Limb (tissue), 2 donors: ENCODE data around the gene ZNF383.
"Not testable (repeated sequence)": the region's sequence is repeated elsewhere in the genome, so short reads cannot be mapped to it uniquely, and the experiment has no call there.

Experiments used
- DNase-seq, 2 donors: peaks; one replicate each; pipeline ENCODE4 v3.0.0-alpha.2; 2016; ENCODE audit errors: extremely low spot score in 2 of 2

The ZNF383 gene

DNA sequence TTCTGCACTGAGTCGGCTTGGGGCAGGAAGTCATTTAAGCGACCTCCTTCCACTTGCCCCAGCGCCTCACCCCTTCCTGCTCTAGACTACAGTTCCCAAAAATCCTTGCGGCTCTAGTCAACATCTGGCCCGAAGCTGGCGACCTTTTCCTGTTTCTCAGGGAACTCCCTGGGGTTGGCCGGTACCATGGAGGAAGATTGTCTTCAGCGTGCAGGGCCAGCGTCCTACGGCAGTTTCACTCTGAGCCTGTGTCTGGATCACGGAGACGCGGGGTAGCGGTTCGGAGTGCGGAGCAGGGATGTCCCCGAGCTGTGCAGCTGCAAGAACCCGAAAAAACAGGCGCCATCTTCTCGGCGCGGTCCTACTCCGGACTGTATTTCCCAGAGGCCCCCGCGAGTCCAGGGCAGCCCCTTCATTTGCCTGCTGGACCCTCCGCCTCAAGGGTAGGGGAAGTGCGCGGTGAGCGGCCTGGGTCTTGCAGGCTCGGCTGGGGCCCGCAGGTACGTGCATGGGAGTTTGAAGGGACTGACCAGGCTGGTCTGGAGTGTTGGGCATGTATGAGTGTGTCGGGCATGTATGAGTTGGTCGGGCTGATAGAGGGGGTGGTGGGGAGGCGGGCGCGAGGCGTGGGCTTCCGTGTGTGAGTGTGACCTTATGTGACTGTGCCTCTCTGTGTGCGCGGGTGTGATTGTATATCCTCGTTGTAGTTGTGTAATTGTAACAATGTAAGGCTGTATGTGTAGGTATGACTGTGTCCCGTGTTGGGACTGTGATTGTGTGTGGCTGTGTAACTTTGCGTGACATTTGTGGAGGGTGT, at the start of gene ZNF383:
Gene ZNF383 (plus strand): TSS at position 440 of the 817 bp plus-strand sequence. CDS start 12,240 bp downstream, outside the sequence.
- peak; percentile 94 to 95 for DNase-seq

DNA sequence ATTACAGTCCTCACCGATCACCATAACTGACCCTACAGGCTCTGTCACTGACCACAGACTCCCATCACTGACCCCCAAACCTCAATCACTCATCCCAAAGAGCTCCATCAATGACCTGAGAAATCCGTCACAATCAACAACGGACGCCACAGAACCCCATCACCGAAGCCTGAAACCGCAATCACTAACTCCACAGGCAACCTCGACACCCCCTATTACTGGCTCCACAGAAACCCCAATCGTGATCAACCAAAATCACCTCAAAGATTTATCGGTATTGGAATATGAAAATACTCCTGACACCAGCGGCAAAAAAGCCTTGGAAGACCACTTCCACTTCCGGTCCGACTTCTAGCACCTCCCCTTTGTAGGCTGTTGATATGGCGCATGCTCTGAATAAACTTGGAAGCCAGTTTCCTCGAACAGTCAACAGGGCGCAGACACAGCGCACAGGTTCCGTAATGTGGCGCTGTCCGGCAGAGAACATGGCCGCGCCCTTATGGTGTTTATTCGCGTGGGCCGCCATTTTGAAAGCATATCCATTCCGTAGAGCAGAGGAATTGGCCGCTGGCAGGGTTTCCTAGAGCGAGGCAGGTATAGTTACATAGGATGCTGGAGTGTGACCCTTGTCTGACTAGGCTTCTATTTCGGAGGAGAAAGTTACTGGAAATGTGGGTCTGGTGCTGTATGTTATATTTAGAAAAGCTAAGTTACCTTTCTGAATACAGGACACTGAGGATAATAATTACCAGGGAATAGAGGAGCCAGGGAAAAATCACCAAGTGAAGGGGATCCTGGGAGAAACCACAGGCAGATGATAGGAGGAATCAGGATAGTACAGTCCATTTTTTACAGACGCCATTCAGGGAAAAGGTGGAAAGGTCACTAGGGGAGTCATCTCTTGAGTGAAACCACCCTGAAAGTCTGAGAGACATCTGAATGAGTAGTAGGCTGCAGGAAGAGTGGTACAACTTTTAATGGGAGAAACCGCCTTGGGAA, 45.3 kb upstream of the ZNF383 start, which contains the start of gene ZNF585A:
Gene ZNF585A (minus strand): TSS at position 328 of the 999 bp plus-strand sequence. CDS start 2,785 bp downstream, outside the sequence.
- DNase-seq: peak; percentile 91 to 99

- DNase-seq: not testable (repeated sequence)
Measured at GRCh38 chr19:37186071-37186470, 31.9 kb upstream of the ZNF383 start.

- DNase-seq: not testable (repeated sequence)
Measured at GRCh38 chr19:37195248-37195647, 22.8 kb upstream of the ZNF383 start.

GRCh38 chr19:37197115-37197514, 20.9 kb upstream of the ZNF383 start:
- not testable (repeated sequence) for DNase-seq

DNA sequence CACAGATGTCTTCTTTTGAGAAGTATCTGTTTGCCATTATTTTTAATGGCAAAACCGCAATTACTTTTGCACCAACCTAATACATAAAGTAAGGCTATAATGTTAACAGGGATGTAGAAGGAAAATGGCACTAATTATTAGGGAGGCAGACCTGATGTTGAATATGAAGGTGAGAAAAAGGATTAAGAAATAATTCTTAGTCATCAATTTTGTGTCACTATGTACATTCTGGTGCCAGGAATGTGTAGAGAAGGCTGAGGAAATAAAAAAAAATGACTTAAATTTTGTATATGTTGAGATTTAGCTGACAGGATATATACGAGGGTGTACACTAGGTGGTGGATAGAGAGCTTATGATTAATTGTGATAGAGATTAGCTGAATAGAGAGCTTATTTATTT, 20.2 kb upstream of the ZNF383 start:
- DNase-seq: no peak

DNA sequence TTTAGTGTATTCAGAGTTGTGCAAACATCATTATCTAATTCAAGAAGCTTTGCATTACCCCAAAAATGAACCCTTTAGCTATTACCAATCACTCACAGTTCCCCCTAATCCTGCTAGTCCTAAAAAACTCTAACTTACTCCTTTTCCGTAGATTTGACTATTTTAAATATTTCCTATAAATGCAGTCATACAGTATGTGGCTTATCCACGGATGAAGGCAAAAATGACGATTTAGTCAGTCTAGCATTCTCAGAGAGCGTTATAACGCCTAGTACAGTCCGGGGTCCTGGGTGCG, 587 bp upstream of the ZNF383 start:
- DNase-seq: no peak

DNA sequence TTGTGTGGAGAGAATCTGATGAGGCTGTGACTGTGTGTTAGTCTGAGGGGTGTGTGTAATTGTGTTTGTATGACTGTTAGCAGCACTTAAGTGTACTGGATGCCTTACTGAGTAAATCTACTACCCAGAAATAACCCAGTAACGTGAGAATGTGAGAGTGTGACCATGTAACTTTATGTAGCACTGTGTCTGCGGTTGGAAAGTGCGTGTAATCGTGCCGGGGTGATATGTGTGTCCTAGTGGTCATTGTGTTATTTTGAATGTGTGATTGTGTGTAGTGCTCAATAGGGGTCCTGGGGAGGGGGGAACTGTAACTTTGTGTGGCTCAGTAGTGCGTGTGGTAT, 550 bp downstream of the ZNF383 start:
- DNase-seq: no peak

DNA sequence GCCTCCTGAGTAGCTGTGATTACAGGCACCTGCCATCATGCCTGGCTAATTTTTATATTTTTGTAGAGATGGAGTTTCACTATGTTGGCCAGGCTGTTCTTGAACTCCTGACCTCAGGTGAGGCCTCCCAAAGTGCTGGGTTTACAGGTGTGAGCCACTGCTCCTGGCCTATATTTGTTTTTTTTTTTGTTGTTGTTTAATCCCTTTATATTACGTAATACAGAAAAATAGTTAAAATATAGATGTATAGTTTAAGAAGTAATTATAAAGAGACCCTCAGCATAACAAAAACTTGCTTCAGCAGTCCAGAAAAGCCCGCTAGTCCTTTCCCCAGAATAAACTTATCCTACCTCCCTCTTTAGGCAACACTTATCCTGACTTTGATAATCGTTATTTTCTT, 2.4 kb downstream of the ZNF383 start:
- no peak for DNase-seq

DNA sequence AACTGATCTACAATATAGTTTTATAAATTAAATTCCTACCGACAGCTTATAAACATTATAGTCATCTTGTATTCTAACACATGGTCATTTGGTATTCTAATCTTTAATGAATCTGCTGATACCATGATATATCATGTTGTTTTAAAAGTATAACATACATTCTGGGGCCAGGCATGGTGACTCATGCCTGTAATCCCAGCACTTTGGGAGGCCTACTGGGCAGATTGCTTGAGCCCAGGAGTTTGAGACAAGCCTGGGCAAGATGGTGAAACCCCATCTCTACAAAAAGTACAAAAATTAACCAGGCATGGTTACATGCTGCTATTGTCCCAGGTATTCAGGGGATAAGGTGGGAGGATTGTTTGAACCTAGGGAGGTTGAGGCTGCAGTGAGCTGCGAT, 3.1 kb downstream of the ZNF383 start:
- DNase-seq: no peak

- no peak for DNase-seq
Measured at GRCh38 chr19:37226248-37226647, 8.2 kb downstream of the ZNF383 start.

- DNase-seq: peak; percentile 9 to 57
Measured at GRCh38 chr19:37227996-37228395, 10.0 kb downstream of the ZNF383 start.

- DNase-seq: no peak
Measured at GRCh38 chr19:37243206-37243632, 25.2 kb downstream of the ZNF383 start.

GRCh38 chr19:37251308-37252229, 33.6 kb downstream of the ZNF383 start:
- DNase-seq: peak; percentile 95 to 99

GRCh38 chr19:37263028-37263427, 45.0 kb downstream of the ZNF383 start:
- DNase-seq: not testable (repeated sequence)

DNA sequence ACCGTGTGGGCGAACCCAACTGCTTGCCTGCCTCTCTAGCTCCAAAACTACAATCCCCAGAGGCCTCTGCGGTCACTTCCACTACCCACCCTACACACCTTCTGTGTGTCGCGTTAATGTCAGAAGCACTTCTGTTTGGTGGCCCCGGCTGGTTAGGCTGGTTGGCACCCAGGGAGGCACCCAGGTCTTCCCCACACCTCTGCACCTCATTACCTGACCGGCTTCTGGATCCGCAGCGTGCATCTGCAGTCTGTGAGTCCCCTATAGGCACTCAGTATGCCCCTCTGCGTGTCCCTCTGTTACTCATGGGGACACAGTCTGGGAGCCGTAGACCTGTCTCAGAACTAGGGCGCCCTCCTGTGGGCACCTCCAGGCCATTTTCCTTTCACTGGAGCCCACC, 49.0 kb downstream of the ZNF383 start:
- DNase-seq: not testable (repeated sequence)

DNA sequence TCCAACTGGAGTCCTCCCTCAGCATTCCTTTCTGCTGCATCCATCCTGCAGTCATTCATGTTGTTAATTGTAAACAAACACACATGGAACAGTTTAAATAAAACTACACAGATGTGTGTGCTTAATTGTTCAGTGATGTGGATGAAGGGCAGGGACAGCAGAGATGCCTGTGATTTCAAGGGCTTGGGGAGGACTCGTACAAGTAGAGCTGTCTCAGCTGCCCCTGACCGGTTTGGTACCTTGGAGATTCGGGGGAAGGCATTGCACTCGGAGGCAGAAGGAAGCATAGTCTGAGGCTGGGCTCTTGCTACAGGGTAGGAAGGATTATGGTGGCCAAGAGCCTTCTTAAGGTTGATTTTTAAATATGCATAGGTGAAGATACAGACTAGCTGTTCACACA, 49.7 kb downstream of the ZNF383 start:
- not testable (repeated sequence) for DNase-seq

DNA sequence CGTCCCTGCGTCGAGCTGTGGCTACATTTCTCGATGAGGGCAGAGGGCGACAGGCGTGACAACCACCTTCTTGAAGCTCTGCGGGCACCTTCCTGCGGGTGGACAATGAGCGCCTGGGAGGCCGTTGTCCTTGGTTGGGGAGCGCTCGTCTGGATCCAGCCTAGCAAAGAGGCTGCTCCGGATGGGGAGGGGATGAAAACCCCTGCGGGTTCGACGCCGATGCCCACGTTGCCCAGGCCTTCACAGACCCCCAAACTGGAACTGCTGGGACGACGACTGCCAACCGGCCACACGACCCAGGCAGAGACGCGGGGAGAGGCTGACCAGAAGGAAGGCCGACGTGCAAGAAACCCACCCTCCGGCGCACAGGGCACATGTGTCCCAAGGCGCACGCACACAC, 62.6 kb downstream of the ZNF383 start:
- DNase-seq: not testable (repeated sequence)

- not testable (repeated sequence) for DNase-seq
Measured at GRCh38 chr19:37284020-37284419, 66.0 kb downstream of the ZNF383 start.

DNA sequence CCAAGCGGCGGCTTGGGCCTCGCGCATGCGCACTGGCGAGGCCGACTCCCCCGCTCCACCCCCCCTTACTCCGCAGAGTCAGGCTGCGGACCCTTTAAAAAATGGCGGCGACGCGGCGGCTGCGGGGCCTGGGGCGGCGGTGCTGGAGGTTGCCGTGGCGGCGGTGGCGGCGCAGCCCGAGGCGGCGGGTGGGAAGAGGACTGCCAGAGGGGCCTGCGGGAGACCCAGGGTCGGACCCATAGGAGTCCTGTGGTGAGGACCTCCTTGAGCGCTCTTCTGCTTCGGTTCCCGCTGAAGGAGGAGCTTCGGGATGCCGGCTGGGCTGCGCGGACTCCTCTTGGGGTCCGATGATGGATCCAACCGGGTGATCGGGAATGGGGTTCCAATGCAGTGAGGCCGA, 71.2 kb downstream of the ZNF383 start:
- peak in 1 of 2 donors; percentile 26 for DNase-seq
